Transverse colon (tissue), 4 donors: ENCODE results near the gene SULT1C2.

Experiments used
- CTCF ChIP-seq, 5 experiments: fragments of 200-600 bp in 3 of 5; fragments of 450-650 bp in 2 of 5; sonication (generic) in 3 of 5; IDR thresholded peaks; 1 replicate in 2 of 5; 2 replicates in 3 of 5; pipeline ENCODE4 v1.5.1; 2016 to 2017; ENCODE audit warnings: antibody characterized with exemption in 5 of 5, inconsistent platforms in 3 of 5, mild to moderate bottlenecking in 2 of 5, moderate library complexity in 1 of 5
- EP300 ChIP-seq: sonication (generic); formaldehyde crosslinking; IDR thresholded peaks from one replicate; pipeline ENCODE4 v1.6.1; 2017; ENCODE audit warnings: antibody characterized with exemption, low read depth
- POLR2A ChIP-seq: fragments of 450-650 bp; IDR thresholded peaks from one replicate; pipeline ENCODE4 v1.6.1; 2016; ENCODE audit warnings: antibody characterized with exemption, mild to moderate bottlenecking, moderate library complexity
- POLR2AphosphoS5 ChIP-seq, 3 donors: sonication (generic); formaldehyde crosslinking; IDR thresholded peaks; one replicate each; pipeline ENCODE4 v1.6.1; 2016; ENCODE audit warnings: antibody characterized with exemption in 3 of 3

DNA sequence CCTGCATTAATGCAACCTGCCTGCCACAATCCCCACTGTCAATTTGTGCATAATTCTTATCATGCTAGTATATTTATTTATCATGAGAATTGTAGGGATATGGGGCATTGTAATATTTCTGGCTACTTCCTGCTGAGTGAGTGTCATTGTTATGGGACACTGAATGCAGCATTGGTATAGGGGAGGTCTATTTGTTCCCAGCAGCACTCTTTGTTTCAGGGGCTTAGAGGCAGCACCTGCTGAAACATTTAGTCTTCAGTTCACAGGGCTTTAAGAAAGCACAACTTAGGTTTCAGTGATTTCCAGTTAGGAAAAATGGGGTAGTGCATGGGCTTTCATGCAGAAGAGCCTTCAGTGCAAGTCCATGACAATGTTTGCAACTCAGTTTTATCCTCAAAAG, 25.3 kb upstream of the SULT1C2 start:
- TF ChIP-seq CTCF (IDR thresholded peaks at IDR 0.05) (no peak), EP300 (no peak), POLR2A (no peak), POLR2AphosphoS5 (IDR thresholded peaks at IDR 0.05) (no peak)
